SK-MEL-5 (cell line): ENCODE measurements around the gene C14orf119. TPM values are rescaled to one million over a fixed set of nuclear protein-coding genes. Genes with fewer than 3 reads are reported as not detected.
A peak's percentile ranks its signal among the peaks of the same experiment; 100 is the strongest.

Experiments used
- DNase-seq: peaks from one replicate; pipeline ENCODE4 v3.0.0-alpha.2; 2016; ENCODE audit warnings: low read depth, low spot score
- in situ Hi-C: cut with HindIII; loops from 2 replicates; pipeline ENCODE4 v1.10.0; 2016; ENCODE audit warnings: low sequenced_read_pairs, high pct_unique_total_duplicates, low pct_unique_long_range_greater_than_20kb
- total RNA-seq: library from RNA; depleted of rRNA; stranded (reverse); fragments of >200 nt; shearing (Covaris generic); gene quantifications from 2 replicates; pipeline ENCODE4 v1.2.3, GENCODE V29; 2014

Gene C14orf119
- total RNA-seq, 1 experiment from 2014 or later = 65.5 TPM

DNA sequence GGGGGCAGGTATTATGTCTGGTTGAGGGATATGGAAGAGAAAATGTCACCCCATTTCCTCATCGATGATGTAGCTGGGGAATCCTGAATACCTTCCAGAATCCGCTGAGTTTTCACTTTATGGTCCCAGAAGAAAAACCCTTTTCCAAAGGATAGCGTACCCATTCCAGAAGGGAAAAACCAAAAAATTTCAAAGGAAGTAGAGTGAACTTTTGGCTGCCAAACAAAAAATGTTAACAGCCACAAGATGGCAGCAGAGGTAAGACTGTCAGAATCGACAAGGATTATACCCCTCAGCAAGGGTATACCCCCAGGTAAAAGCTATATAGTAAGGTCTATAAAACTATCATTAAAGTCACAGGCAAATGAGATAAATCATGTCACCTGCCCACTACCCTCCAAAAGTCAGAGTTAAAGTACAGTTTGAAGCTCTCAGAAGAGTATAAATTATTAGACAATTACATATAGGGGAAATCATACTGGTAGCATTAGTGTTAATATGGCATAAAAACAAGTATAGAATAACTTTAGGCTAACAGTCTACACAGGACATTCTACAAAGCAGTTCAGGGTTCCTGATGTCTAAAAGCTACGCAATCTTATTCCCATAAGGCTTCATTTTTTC is 18.4 kb upstream of the C14orf119 start:
- peak; percentile 65 for DNase-seq
- in situ Hi-C loops = no loop called here

DNA sequence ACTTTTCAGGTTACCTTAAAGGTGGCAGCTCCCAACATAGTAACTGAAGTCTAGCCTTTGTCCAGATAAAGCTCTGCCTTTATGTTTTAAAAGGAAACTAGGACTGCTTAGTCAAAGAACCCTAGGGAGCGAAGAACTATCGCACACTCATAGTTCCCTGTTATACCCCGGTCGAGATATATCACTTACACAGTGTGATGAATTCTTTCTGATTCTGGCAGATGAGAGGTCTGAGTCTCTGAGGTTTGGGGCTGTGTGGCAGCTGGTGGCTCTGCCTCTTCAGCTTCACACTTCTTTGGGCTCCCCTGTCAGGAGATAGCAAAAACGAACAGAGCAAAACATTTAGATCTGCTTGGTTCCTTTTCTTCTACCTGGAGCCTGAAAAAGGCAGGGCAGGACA is 17.3 kb upstream of the C14orf119 start:
- no peak for DNase-seq
- in situ Hi-C loops = no loop called here

DNA sequence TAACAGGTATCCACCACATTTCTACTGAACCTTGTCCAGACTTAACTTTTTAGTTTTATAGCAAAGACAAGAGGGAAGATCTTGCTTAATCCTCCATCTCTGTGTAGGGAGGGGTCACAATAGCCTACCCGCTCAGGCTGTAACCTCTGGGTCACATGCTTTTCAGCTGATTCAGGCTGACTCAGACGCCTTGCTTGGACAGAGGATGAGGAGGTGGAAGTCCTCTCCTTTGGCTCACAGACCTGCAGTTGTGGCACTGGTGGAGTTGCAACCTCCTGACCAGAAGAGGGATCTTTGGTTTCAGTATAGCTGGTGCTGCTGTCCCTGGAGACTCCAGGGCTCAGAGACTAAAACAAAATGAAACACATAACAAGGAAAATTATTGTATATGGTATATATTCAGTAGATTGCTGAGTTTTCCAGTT is 16.6 kb upstream of the C14orf119 start:
- in situ Hi-C loops = no loop called here
- DNase-seq = peak; percentile 97

DNA sequence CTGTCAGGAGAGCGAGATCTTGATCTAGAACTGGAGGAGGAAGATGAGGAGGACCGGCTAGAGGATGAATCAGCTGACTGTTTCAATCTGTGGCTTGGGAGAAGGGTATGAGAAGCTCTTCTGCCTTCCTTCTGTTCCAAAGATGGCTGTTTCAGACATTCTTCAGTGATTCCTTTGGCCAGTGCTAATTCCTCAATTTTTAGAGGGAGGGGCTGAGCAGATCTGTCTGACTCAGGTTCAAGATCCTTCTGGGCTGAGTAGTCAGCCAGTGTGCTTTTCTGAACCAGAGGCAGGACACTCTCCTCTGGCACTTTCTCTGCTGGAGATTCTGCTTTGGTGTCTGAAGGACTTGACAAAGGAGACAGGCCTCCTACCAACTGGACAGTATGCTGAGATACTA is 15.6 kb upstream of the C14orf119 start:
- DNase-seq = no peak
- in situ Hi-C loops = no loop called here

DNA sequence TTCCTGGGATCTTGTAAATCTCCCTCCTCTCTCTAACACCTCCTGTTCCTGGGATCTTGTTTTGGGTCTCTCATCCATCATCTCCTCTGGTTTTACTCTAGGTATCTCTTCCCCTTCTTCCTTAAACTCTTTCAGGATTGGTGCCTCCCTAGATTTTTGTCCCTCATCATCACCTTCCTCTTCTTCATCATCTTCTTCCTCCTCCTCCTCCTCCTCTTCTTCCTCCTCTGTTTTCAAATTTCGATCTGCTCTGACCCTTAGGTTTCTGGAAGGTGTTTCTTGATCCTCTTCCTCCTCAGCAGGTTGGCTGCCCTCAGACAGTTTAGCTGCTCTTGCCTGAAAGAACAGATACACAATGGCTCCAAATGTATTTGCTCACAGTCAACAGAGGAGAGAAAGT is 14.8 kb upstream of the C14orf119 start:
- in situ Hi-C loops = no loop called here
- DNase-seq = no peak

DNA sequence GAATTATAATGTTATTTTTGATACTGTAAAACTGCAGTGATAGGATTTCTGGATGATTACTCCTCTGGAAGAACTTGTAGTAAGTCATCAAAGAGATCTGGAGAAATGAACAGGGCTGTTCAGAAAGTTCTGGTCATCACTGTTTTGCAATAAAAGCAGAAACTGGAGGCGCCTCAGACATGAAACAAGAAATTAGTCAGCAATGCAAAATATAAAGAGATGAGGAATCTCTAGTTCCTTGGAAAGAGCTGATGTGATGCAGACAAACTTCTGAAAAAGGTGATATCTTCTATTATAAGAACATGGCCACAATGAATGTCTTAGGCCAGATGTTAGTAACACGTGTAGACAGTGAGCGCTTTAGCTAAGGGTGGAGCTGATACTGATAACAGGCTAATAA is 9.8 kb upstream of the C14orf119 start:
- DNase-seq = no peak
- in situ Hi-C loops = no loop called here

DNA sequence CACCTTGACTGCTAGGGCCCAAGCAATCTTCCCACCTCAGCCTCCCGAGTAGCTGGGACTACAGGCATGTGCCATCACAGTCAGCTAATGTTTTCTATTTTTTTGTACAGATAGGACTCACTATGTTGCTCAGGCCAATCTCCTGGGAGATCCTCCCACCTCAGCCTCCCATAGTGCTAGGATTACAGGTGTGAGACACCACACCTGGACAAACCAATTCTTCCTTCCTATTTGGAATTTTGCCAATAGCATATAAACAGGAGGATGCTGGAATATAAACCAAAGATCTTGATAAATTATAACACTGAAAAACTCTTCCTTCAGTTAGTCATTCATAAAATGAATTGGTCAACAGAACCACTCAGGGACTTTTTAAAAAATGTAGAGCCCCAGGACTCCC is 8.7 kb upstream of the C14orf119 start:
- in situ Hi-C loops = no loop called here
- DNase-seq = no peak

DNA sequence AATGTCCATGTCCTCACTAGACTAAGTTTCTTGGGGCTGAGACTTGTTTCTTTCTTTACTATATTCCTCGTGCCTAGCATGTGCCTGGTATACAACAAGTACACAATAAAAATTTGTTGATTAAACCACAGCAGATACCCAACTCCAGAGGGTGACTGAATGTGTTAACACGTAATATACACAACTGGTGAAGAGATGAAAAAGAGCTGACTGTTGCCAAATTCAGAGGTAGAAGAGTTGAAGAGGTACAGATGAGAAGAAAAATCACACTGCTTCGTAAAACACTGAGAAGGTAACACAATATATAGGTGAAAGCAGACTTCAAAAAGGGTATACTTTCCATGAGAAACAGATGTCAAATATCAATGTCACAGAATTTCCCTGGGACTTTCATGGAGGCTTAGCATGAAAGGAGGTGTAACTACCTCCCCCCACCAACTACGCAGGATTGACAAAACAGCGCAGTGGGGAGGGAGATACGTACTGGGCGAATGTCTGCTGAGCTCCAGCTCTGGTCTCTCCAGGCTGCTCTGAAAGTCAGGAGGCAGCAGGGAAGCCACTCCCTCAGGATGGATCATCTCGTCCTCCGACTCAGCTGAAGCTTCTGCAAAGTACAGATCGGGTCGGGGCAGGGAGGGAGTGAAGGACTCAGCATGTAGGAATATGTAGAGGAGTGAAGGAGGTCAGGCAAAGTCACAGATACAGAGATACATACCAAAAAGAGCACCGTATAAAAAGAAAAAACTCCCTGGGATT is 5.6 kb upstream of the C14orf119 start:
- in situ Hi-C loops = no loop called here
- no peak for DNase-seq

DNA sequence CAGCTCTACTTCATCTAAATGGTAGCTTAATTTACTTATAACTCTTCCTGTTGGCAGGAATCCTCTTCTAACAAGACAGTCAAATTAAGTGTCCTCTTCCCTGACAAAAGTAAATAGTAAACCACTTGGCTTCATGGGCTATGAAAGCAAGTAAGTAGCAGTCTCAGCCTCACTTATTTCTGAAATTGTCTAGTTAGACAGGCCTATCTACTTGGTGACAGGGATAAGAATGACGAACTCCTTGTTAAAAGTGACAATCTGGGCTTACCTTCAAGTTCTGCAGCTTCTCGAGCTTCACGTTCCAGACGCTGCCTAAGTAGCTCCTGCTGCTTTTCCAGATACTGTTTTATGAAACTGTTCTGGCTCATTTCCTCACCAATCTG is 5.1 kb upstream of the C14orf119 start:
- DNase-seq = no peak
- in situ Hi-C loops = no loop called here

DNA sequence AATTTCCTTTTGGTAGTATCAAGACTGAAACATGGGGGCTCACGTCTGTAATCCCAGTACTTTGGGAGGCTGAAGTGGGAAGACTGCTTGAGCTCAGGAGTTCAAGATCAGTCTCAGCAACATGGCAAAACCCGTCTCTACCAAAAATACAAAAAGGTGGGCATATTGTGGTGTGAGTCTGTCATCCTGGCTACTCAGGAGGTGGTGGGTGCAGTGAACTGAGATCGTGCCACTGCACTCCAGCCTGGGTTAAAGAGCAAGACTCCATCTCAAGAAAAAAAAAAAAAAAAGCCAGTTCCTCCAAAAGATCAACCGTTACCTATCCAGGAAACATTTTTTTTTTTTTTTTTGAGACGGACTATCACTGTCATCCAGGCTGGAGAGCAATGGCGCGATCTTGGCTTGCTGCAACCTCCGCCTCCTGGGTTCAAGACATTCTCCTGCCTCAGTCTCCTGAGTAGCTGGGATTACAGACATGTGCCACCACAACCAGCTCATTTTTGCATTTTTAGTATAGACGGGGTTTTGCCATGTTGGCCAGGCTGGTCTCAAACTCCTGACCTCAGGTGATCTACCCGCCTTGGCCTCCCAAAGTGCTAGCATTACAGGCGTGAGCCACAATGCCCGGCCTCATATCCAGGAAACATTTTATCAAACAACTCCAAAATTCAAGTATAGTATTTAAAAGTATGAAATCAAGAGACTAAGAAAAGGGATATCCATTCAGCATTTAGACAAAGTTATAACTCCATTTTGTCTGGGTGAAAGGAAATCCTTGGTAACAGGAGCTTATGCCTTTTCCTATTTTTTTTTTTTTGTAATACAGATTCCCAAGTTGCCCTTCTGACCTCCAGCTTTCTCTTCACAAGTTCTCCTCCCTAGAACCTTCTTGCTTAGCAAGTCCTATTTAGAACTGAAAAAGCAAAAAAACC is 3.7 kb upstream of the C14orf119 start:
- in situ Hi-C loops = no loop called here
- no peak for DNase-seq

DNA sequence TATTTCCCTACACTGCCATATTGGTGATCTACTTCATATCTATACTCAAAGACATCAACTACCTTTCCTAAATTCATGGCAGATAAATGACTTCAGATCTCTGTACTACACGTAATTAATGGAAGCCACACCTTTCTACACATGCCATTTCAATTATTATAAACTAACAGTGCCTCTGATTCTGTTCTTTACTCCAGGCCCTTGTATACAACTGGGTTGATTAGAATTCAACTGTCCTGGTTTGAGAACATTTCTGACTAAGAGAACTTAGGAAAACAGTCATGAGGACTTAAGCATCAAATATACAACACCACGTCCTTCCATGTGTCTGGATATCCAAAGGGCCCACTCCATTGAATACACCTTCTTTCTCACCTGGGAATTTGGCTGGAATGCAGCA is 2.2 kb upstream of the C14orf119 start:
- DNase-seq = no peak
- in situ Hi-C loops = no loop called here

DNA sequence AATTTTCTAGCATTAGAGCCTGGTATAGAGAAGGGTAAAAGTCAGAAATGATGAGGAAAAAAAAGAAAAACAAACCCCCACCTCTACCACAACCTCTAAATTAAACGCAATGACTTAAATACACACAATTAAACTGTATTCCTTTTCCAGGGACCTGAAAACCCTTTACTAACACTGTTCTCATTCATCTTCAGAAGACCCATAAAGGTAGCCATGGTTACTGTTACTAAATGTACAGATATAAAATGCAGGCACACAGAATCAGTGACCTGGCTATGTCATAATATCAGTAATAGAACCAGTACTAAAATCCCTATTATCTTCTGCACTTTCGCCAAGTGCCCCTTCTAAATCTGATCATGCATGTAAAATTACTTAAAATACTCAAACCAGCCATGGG is 1.8 kb upstream of the C14orf119 start:
- in situ Hi-C loops = no loop called here
- DNase-seq = no peak

DNA sequence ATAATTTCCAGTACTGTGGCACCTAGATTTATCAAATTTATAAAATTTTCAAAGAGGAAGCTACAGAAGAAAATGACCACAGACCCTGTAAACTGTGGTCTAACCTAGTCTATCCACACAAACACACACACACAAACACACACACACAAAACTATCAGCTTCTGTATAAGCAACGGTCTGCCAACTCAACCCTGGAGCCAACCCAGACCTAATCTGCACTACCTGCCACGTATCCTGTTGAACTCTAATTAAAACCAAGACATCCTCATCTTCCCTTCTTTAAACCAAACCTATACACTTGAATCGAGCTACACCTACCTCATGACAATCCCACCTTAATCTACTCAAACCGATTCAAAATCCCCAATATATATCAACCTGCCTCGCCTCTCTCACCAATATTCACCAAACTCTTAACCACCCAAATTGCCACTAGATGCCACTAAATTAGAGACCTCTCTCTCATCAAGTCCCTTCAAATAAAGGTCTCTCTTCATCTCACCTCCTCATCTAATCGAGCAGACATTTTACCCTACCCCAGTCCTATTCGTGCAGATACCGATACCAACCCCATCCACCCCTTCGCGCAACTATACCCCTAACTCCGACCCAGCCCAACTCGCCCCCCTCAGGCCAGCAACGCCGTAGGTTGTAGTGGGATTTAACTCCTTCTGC is 1.2 kb upstream of the C14orf119 start:
- in situ Hi-C loops = no loop called here

DNA sequence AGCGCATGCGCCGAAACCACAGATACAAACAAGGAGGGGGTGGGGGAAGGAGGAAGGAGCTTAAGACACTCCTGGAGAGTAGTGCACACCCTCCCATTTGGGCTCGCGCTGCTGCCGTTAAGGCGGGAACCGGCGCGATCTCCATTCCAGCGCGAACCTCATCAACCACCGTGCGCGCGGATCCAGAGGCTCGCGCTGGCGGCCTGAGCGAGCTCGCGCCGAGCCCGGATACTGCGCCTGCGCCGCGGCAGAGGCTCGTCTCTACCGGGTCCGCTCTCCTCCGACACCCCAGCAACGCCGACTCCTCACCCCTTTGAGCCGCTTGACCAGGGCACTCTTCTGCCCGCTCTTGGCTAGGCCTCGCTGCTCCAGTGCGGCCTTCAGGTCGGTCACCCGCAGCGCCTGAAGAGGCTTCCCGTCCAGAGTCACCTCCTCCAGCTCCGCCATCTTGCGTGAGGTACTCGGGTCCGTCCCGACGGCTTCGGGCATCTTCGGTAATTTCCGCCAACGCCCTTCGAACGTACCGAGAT is 574 bp upstream of the C14orf119 start, which contains the start of gene ACIN1:
Gene ACIN1 (minus strand): TSS at position 471 of the 530 bp plus-strand sequence. CDS start 24 bp downstream, at position 447.
- DNase-seq = peak; percentile 87
- in situ Hi-C loops = no loop called here

More for the DNA sequence above, 1.2 kb upstream of the C14orf119 start:
- no peak for DNase-seq

DNA sequence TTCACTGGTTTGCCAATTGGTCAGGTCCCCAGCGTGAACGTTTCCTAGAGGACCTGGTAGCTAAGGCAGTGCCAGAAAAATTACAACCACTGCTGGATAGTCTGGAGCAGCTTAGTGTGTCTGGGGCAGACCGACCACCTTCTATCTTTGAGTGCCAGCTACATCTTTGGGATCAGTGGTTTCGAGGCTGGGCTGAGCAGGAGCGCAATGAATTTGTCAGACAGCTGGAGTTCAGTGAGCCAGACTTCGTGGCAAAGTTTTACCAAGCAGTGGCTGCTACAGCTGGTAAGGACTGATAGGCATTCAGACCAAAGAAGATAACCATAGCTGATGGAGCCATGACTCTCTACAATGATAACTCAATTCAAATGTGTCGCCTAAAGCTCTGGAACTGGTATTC is 2.5 kb downstream of the C14orf119 start:
- in situ Hi-C loops = no loop called here
- DNase-seq = no peak

DNA sequence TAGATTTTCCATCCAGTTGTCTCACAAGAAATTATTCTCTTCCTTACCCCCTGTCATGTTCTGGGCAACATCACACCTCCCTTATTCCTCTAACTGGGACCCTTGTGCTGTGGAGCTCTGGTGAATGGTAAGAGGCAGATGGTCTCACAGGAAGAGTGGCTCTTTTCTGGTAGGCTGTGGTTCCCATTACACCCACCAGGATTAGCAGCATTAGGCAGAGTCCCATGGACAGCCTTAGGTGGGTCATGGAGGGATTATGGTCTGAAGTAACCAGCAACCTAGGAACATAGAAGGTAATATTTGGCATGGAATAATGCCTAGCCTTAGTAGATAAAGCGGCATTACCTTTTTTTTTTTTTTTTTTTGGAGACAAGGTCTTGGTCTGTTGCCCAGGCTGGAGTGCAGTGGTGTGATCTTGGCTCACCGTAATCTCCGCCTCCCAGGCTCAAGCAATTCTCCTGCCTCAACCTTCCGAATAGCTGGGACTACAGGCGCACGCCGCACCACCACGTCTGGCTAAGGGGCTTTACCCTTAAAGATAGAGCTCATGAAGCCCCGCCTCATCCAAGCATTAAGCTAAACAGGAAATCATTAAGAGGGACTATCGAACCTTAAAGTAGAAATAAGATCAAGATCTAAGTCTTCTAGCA is 4.0 kb downstream of the C14orf119 start:
- in situ Hi-C loops = no loop called here
- DNase-seq = no peak
